22Rv1 (cell line): Measurements from ENCODE around the gene CYTH1.

Source experiments
- CTCF ChIP-seq: fragments of 450-650 bp; IDR thresholded peaks from 2 replicates; pipeline ENCODE4 v1.5.1; 2017; ENCODE audit warnings: mild to moderate bottlenecking
- ZFX ChIP-seq: fragments of 450-650 bp; IDR thresholded peaks from 2 replicates; pipeline ENCODE4 v1.6.1; 2017; ENCODE audit warnings: antibody characterized with exemption, borderline replicate concordance

GRCh38 chr17:78815696-78816095 is 33.6 kb upstream of the CYTH1 start:
- TF ChIP-seq CTCF (no peak), ZFX (no peak)
